Heart left ventricle (tissue), 13 donors: ENCODE results near the gene APC2.

Source experiments
- POLR2A ChIP-seq, 2 donors: fragments of 450-650 bp; IDR thresholded peaks; one replicate each; pipeline ENCODE4 v1.6.1; 2017; ENCODE audit warnings: antibody characterized with exemption in 2 of 2, mild to moderate bottlenecking in 2 of 2, moderate library complexity in 2 of 2
- TF ChIP-seq, protein P1 (sequence below), 12 donors: fragments of 200-600 bp; sonication (generic) in 4 of 12; IDR thresholded peaks; one replicate each; pipeline versions ENCODE4 v1.5.0 to v1.8.0; 2018 to 2022; ENCODE audit warnings: antibody characterized with exemption in 12 of 12, mild to moderate bottlenecking in 5 of 12
- donor health status: ischemic (EF 13 %, LVEDD 7.1; RV severe dilation, severe dysfunction).
- donor health status: DM: no; HTN: yes; CAD: no.
- donor health status: DM: no; HTN: no; CAD: no.
- donor health status: ischemic (EF 25% LVEDD 6.9; RV normal size, moderate dysfunction).
- donor health status: ischemic (EF 25% LVEDD 5.7; RV mildly dilated, moderate dysfunction).
- donor health status: ischemic (EF 35%, LVEDD 5.7; RV mildly dilated, moderate dysfunction).
- donor health status: nonischemic (EF 11% LVEDD 7.7; RV severe dilation, severe dysfunction).
- donor health status: DM: yes; HTN: yes; CAD: no.
- donor health status: PGD.
- donor health status: ischemic (EF 29% LVEDD 5.4; RV normal size, mild dysfunction).
- donor health status: nonischemic (EF 23%, LVEDD 6.1; RV moderate dilation, normal function).

DNA sequence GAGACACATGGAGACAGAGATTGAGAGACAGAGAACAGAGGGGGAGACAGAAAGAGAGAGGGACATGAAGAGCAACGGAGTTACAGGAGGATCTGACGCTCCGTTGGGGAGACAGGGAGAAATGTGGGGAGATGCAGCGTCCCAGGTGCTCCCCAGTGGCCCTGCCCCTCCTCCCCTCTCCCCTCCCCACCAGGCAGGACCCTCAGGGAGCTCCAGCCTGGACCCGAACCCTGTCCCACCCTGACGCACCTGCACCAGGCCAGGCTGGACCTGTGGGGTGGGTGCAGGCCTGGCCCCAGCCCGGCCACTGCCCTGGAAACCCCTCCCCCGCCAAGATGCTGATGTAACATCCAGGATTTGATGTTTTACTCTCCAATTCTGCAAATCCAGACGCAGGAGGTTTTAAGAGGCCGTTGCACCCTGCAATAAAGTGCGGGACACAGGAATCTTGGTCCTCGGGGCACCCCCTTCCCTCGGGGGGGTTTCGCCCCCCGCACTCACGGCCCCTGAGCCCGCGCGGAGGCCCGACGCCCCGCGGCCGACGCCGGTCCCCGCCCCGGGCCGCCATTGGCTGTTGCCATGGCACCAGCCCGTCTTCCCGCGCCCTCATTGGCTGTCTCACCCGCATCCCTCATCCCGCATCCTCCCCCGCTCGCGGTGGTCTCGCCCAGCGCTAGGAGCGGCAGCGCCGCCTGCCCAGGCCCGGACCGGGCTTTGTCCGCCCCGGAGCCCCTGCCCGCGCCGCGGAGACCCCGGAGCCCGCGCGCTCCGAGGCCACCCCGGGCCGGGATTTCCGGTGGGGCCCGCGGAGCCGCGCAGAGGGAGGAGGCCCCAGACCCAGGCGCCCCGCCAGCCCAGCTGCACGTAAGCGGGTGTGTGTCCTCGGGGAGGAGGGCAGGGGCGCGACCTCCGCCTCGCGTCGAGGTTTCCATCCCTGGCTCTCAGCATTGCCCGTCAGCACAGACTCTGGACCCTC lies at the start of gene APC2:
- TF ChIP-seq, protein P1, sequence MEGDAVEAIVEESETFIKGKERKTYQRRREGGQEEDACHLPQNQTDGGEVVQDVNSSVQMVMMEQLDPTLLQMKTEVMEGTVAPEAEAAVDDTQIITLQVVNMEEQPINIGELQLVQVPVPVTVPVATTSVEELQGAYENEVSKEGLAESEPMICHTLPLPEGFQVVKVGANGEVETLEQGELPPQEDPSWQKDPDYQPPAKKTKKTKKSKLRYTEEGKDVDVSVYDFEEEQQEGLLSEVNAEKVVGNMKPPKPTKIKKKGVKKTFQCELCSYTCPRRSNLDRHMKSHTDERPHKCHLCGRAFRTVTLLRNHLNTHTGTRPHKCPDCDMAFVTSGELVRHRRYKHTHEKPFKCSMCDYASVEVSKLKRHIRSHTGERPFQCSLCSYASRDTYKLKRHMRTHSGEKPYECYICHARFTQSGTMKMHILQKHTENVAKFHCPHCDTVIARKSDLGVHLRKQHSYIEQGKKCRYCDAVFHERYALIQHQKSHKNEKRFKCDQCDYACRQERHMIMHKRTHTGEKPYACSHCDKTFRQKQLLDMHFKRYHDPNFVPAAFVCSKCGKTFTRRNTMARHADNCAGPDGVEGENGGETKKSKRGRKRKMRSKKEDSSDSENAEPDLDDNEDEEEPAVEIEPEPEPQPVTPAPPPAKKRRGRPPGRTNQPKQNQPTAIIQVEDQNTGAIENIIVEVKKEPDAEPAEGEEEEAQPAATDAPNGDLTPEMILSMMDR (IDR thresholded peaks at IDR 0.05): no peak
- no peak for TF ChIP-seq POLR2A (IDR thresholded peaks at IDR 0.05)
